GM12878 (cell line): ENCODE data around the gene PGAP6. TPM values are rescaled to one million over a fixed set of nuclear protein-coding genes. Genes with fewer than 3 reads are reported as not detected.
"Not testable (repeated sequence)": the region's sequence is repeated elsewhere in the genome, so short reads cannot be mapped to it uniquely, and the experiment has no call there.

ENCODE experiments used
- ATAC-seq: fragments of 200-7000 bp; cut with Tn5 transposase; 3 replicates; pipeline ENCODE4 v1.9.1; 2020; ENCODE audit warnings: mild to moderate bottlenecking, moderate library complexity
- BruUV-seq: library from RNA; stranded (reverse); fragments of 400-500 nt; replicated peaks from 2 replicates; lab custom pipeline; 2021; lab: Mats Ljungman, UMichigan
- CTCF ChIA-PET: fragments of 300-600 bp; sonication (Branson Sonifier 250); formaldehyde crosslinking; extraction: SDS; loops from one replicate; lab custom pipeline; 2021; ENCODE audit warnings: inconsistent platforms; lab: Yijun Ruan, JAX
- POLR2A ChIA-PET: fragments of 350-600 bp; formaldehyde crosslinking; extraction: SDS; loops from one replicate; lab custom pipeline; 2021; ENCODE audit warnings: inconsistent platforms; lab: Charles Lee
- RAD21 ChIA-PET: fragments of 300-600 bp; sonication (Branson Sonifier 250); formaldehyde crosslinking; loops from one replicate; lab custom pipeline; 2023; ENCODE audit warnings: antibody characterized with exemption; ENCODE audit not compliant: unreplicated experiment; lab: Charles Lee
- SMC1A ChIA-PET: fragments of 300-600 bp; sonication (Branson Sonifier 250); formaldehyde crosslinking; loops from one replicate; lab custom pipeline; 2023; ENCODE audit not compliant: unreplicated experiment, uncharacterized antibody; lab: Charles Lee
- DNase-seq: peaks from one replicate; pipeline ENCODE4 v3.0.0-alpha.2; 2011; ENCODE audit warnings: low read depth, low spot score
- FAIRE-seq: peaks from 3 replicates; lab custom pipeline; 2011; peaks lifted over from hg19 to GRCh38; lab: Jason Lieb, UNC
- H2AFZ ChIP-seq: 2 replicates; pipeline ENCODE4 v1.6.0; 2011; ENCODE audit warnings: low read depth, low read length, control low read depth; ENCODE audit not compliant: control insufficient read depth
- H3K27ac ChIP-seq: 2 replicates; pipeline ENCODE4 v1.5.1; 2011; ENCODE audit warnings: control low read depth; ENCODE audit not compliant: control insufficient read depth, insufficient read depth
- H3K27me3 ChIP-seq, 2 experiments: replicated peaks in 1 of 2; 2 replicates each; pipeline versions ENCODE4 v1.6.0 to v1.6.1; 2011; ENCODE audit warnings: low read length in 1 of 2; ENCODE audit not compliant: control insufficient read depth in 2 of 2, insufficient read depth in 2 of 2
- H3K36me3 ChIP-seq, 2 experiments: 2 replicates each; pipeline ENCODE4 v1.5.1; 2011; ENCODE audit warnings: low read length in 1 of 2; ENCODE audit not compliant: control insufficient read depth in 2 of 2, insufficient read depth in 2 of 2
- H3K4me1 ChIP-seq: 2 replicates; pipeline ENCODE4 v1.6.1; 2011; ENCODE audit warnings: mild to moderate bottlenecking, low read length, moderate library complexity, mixed read lengths; ENCODE audit not compliant: control insufficient read depth, insufficient read depth
- H3K4me2 ChIP-seq: 2 replicates; pipeline ENCODE4 v1.6.0; 2011; ENCODE audit warnings: control low read depth; ENCODE audit not compliant: control insufficient read depth, insufficient read depth
- H3K4me3 ChIP-seq: fragments of 200-600 bp; sonication (generic); 2 replicates; pipeline ENCODE4 v1.5.1; 2016
- H3K79me2 ChIP-seq: 2 replicates; pipeline ENCODE4 v1.6.0; 2011; ENCODE audit warnings: low read length; ENCODE audit not compliant: control insufficient read depth, insufficient read depth
- H3K9ac ChIP-seq: 2 replicates; pipeline ENCODE4 v1.8.0; 2011; ENCODE audit warnings: low read length, control low read depth, mixed read lengths; ENCODE audit not compliant: control insufficient read depth, insufficient read depth
- H3K9me3 ChIP-seq: replicated peaks from 3 replicates; pipeline ENCODE4 v1.5.1; 2011; ENCODE audit warnings: mild to moderate bottlenecking, low read length; ENCODE audit not compliant: control insufficient read depth, insufficient read depth
- H4K20me1 ChIP-seq: 2 replicates; pipeline ENCODE4 v1.6.0; 2011; ENCODE audit not compliant: control insufficient read depth, insufficient read depth
- E2F4 ChIP-seq: IDR thresholded peaks from 2 replicates; pipeline ENCODE4 v1.6.1; 2012; ENCODE audit warnings: low read depth, low read length, improper control_type of control experiment
- GABPA ChIP-seq: IDR thresholded peaks from 2 replicates; pipeline ENCODE4 v1.6.1; 2014; ENCODE audit warnings: antibody characterized with exemption, low read depth, mild to moderate bottlenecking, inconsistent platforms
- MTA3 ChIP-seq: IDR thresholded peaks from 2 replicates; pipeline ENCODE4 v1.6.1; 2012; ENCODE audit warnings: low read length, inconsistent platforms, borderline replicate concordance
- SPI1 ChIP-seq: IDR thresholded peaks from 2 replicates; pipeline ENCODE4 v1.6.1; 2011; ENCODE audit warnings: low read depth, mild to moderate bottlenecking, low read length, moderate library complexity, borderline replicate concordance; ENCODE audit not compliant: insufficient read depth
- TBL1XR1 ChIP-seq: IDR thresholded peaks from 2 replicates; pipeline ENCODE4 v1.6.1; 2012; ENCODE audit warnings: low read depth, low read length, improper control_type of control experiment
- WGBS: methylation state at CpG from one replicate; pipeline ENCODE4 v1.1.6; 2016; ENCODE audit warnings: low lambda C conversion rate; ENCODE audit not compliant: insufficient replicate concordance, insufficient coverage; ENCODE audit errors: missing lambda C conversion rate; 5-methylcytosine and 5-hydroxymethylcytosine counted together
- in situ Hi-C: fragments of 300-500 bp; cut with MboI; formaldehyde crosslinking; loops from 9 replicates; pipeline ENCODE4 v1.14.3; 2018; ENCODE audit warnings: mixed read lengths
- intact Hi-C: fragments of 100-400 bp; cut with micrococcal nuclease; formaldehyde crosslinking; loops from one replicate; pipeline ENCODE4 v1.14.2; 2022; ENCODE audit not compliant: unreplicated experiment
- polyA plus RNA-seq, 11 experiments: library from polyadenylated mRNA; depleted of rRNA in 4 of 11; unstranded in 6 of 11; stranded (reverse) in 5 of 11; fragments of >200 nt; fragmentation: Nextera tagmentation in 4 of 11; fragmentation: Illumina TruSeq in 1 of 11; extraction: Ambion mirVana in 4 of 11; extraction: Trizol in 1 of 11; gene quantifications; 1 replicate in 1 of 11; 2 replicates in 10 of 11; pipeline versions ENCODE4 v1.2.1 to v1.2.3, GENCODE V29; 2011 to 2016; ENCODE audit warnings: inconsistent platforms in 2 of 11, missing spikeins in 2 of 11, low read depth in 1 of 11
- total RNA-seq, 4 experiments: library from RNA; depleted of rRNA in 3 of 4; stranded (reverse); fragments of >200 nt in 3 of 4; fragmentation: Illumina TruSeq in 1 of 4; extraction: Trizol in 1 of 4; gene quantifications; 2 replicates each; pipeline versions ENCODE4 v1.2.1 to v1.2.3, GENCODE V29; 2013 to 2021
- TF ChIP-seq, protein P1 (sequence below): fragments of 450-650 bp; IDR thresholded peaks from 2 replicates; pipeline ENCODE4 v1.6.1; 2017; ENCODE audit warnings: mild to moderate bottlenecking, moderate library complexity

The PGAP6 gene
- total and polyA plus RNA-seq, 10 of the 15 experiments (the other 5 are each of a cell fraction or from before 2014, with no cell fraction given), result 0.76 to 48.8 (median 18.4) TPM

GRCh38 chr16:342455-343213 is 39.1 kb downstream of the PGAP6 start:
- no TSS peak for BruUV-seq
- FAIRE-seq, result no peak
- H4K20me1 ChIP-seq, result 0 out of 2 replicates have a peak, but pooled peaks cover 3% of the 10 kb centered on the region

GRCh38 chr16:341974-342336 is 39.8 kb downstream of the PGAP6 start:
- H2AFZ ChIP-seq, ATAC-seq, H4K20me1 ChIP-seq, SMC1A ChIA-PET, H3K9ac ChIP-seq, POLR2A ChIA-PET, H3K36me3 ChIP-seq, DNase-seq, H3K27ac ChIP-seq, FAIRE-seq, in situ Hi-C loops, BruUV-seq, H3K27me3 ChIP-seq, H3K4me3 ChIP-seq, RAD21 ChIA-PET, H3K9me3 ChIP-seq, CTCF ChIA-PET, H3K4me2 ChIP-seq, intact Hi-C loops, H3K4me1 ChIP-seq: not testable (repeated sequence)
- 77% methylated on average over 6 of the region's 13 CpGs for WGBS
- H3K79me2 ChIP-seq, result peaks cover 14% of the 10 kb centered on the region

More at GRCh38 chr16:342455-343213, 39.1 kb downstream of the PGAP6 start:
- TF ChIP-seq E2F4, result no peak
- TF ChIP-seq GABPA, result no peak
- no peak for TF ChIP-seq MTA3
- TF ChIP-seq TBL1XR1, result no peak
- TF ChIP-seq, protein P1, sequence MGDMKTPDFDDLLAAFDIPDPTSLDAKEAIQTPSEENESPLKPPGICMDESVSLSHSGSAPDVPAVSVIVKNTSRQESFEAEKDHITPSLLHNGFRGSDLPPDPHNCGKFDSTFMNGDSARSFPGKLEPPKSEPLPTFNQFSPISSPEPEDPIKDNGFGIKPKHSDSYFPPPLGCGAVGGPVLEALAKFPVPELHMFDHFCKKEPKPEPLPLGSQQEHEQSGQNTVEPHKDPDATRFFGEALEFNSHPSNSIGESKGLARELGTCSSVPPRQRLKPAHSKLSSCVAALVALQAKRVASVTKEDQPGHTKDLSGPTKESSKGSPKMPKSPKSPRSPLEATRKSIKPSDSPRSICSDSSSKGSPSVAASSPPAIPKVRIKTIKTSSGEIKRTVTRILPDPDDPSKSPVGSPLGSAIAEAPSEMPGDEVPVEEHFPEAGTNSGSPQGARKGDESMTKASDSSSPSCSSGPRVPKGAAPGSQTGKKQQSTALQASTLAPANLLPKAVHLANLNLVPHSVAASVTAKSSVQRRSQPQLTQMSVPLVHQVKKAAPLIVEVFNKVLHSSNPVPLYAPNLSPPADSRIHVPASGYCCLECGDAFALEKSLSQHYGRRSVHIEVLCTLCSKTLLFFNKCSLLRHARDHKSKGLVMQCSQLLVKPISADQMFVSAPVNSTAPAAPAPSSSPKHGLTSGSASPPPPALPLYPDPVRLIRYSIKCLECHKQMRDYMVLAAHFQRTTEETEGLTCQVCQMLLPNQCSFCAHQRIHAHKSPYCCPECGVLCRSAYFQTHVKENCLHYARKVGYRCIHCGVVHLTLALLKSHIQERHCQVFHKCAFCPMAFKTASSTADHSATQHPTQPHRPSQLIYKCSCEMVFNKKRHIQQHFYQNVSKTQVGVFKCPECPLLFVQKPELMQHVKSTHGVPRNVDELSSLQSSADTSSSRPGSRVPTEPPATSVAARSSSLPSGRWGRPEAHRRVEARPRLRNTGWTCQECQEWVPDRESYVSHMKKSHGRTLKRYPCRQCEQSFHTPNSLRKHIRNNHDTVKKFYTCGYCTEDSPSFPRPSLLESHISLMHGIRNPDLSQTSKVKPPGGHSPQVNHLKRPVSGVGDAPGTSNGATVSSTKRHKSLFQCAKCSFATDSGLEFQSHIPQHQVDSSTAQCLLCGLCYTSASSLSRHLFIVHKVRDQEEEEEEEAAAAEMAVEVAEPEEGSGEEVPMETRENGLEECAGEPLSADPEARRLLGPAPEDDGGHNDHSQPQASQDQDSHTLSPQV, result no peak
- TF ChIP-seq SPI1, result no peak
- POLR2A ChIA-PET, result no interaction called here
- CTCF ChIA-PET, result interaction anchor here (1.5 kb wide), 1 partner anchor 20 kb away, joined by 3 read pairs; no protein-coding TSS in a partner anchor
- no peak for ATAC-seq
- no peaks in the 10 kb centered on the region for H3K4me1 ChIP-seq
- no peak overlapping the region for H2AFZ ChIP-seq
- no peak overlapping the region for H3K27ac ChIP-seq
- H3K36me3 ChIP-seq, result peaks cover 0 to 6% of the 10 kb centered on the region in 2 experiments; a peak in 2 of 4 replicates
- no peaks in the 10 kb centered on the region for H3K27me3 ChIP-seq
- no peaks in the 10 kb centered on the region; the same call in 2 of the 3 replicates for H3K9me3 ChIP-seq
- H3K9ac ChIP-seq, result no peak overlapping the region
- 90% methylated on average over 18 of the region's 18 CpGs for WGBS
- intact Hi-C loops (no loop called here), in situ Hi-C loops (no loop called here)
- H3K4me2 ChIP-seq, result no peak overlapping the region
- RAD21 ChIA-PET, result no interaction called here
- SMC1A ChIA-PET, result no interaction called here
- H3K79me2 ChIP-seq, result peaks cover 15% of the 10 kb centered on the region
- H3K4me3 ChIP-seq, result no peak overlapping the region
- DNase-seq, result no peak
